Breast epithelium (tissue), 3 donors: ENCODE measurements around the gene BRINP3.

Experiments
- POLR2A ChIP-seq: fragments of 450-650 bp; IDR thresholded peaks from one replicate; pipeline ENCODE4 v1.6.1; 2016; ENCODE audit warnings: antibody characterized with exemption, mild to moderate bottlenecking, moderate library complexity
- TF ChIP-seq, protein P1 (sequence below), 3 donors: fragments of 450-650 bp; IDR thresholded peaks; one replicate each; pipeline ENCODE4 v1.5.1; 2016 to 2017; ENCODE audit warnings: antibody characterized with exemption in 3 of 3, mild to moderate bottlenecking in 3 of 3, moderate library complexity in 3 of 3

DNA sequence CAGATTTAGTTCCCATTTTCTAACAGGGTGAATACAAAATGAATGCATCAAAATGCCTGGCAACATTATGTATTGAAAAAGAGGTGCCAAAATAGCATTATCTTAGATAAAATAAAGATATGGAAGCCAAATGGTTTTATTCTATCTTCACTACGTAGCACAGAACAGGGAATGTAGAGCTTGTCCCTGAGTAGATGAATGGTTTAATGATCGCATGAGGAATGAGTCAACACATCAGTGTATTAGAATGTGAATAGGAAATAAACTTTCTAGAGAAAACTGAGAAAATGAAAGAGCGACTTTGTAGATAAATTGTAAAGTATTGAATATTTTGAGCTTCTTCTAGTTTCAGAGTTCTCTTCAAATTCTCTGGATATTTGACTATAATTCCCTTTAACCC lies 74.3 kb downstream of the BRINP3 start:
- TF ChIP-seq, protein P1, sequence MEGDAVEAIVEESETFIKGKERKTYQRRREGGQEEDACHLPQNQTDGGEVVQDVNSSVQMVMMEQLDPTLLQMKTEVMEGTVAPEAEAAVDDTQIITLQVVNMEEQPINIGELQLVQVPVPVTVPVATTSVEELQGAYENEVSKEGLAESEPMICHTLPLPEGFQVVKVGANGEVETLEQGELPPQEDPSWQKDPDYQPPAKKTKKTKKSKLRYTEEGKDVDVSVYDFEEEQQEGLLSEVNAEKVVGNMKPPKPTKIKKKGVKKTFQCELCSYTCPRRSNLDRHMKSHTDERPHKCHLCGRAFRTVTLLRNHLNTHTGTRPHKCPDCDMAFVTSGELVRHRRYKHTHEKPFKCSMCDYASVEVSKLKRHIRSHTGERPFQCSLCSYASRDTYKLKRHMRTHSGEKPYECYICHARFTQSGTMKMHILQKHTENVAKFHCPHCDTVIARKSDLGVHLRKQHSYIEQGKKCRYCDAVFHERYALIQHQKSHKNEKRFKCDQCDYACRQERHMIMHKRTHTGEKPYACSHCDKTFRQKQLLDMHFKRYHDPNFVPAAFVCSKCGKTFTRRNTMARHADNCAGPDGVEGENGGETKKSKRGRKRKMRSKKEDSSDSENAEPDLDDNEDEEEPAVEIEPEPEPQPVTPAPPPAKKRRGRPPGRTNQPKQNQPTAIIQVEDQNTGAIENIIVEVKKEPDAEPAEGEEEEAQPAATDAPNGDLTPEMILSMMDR (IDR thresholded peaks at IDR 0.05): no peak
- TF ChIP-seq POLR2A: no peak
